COR-L47 (cell line): ENCODE data around the gene GRAP.
"Not testable (repeated sequence)": the region's sequence is repeated elsewhere in the genome, so short reads cannot be mapped to it uniquely, and the experiment has no call there.

Experiments
- DNase-seq: peaks from one replicate; lab custom pipeline; 2025; lab: John Stamatoyannopoulos, UW

Gene GRAP

DNA sequence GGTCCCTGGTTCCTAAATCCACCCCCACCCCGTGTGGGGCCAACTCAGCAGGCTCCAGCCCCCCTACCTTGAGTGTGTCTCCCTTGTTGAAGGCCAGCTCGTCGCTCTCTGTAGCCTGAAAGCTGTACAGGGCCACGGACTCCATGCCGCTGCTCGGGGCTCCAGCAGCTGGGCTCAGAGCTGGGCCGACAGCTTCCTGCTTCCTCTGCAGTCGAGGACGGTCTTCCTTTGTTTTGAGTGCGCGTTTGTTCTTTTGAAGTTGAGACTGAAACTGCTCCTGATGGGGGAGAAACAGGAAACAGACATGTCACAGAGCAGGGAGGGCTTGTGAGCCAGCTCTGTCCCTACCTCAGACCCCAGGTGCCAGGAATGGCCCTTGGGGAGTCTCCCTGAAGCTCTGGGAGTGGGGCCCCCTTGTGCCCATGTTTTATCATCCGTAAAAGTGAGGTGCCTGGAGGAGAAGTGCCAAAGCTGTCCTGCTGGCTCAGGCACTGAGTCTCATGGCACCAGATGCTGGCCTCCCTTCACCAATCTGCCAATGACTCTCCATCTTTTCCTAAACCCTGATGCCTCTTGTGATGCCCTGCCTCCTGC, at the start of gene GRAP:
Gene GRAP, minus strand, starts transcription at position 176 of the 594 bp plus-strand sequence. Its CDS starts 31 bp downstream, at position 145.
- not testable (repeated sequence) for DNase-seq

DNA sequence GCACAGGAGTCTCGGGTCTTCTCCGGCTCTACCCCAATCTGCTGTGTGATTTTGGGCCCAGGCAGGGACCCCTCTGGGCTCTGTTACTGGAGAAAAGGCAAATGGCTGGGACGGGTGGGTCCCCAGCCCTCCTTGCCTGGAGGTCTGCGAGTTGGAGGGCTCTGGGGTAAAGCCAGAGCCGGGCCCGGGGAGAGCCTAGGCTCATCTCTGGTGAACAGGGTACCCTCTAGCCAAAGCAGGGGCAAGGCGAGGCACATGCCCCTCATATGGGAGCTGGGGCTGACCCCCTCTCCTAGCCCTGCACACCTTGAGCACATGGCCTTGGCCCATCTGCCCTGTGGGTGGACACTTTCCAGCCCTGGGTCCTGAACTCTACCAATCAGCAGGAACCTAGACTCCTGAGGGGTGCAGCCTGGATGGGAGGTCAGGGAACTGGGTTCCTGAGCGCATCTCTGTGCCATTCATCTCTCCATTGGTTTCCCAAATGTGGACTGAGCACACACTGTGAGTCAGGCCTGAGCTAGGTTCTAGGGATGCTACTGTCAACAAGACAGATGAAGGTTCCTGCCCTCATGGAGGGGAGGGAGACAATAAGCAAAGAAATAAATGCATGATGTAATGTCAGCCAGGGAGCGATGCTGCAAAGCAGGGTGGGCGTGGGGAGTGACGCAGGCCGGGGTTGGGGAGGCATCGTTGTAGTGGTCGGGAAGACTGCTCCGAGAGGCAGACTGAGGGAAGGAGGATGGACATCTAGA, 47.1 kb upstream of the GRAP start:
- DNase-seq, result not testable (repeated sequence)

DNA sequence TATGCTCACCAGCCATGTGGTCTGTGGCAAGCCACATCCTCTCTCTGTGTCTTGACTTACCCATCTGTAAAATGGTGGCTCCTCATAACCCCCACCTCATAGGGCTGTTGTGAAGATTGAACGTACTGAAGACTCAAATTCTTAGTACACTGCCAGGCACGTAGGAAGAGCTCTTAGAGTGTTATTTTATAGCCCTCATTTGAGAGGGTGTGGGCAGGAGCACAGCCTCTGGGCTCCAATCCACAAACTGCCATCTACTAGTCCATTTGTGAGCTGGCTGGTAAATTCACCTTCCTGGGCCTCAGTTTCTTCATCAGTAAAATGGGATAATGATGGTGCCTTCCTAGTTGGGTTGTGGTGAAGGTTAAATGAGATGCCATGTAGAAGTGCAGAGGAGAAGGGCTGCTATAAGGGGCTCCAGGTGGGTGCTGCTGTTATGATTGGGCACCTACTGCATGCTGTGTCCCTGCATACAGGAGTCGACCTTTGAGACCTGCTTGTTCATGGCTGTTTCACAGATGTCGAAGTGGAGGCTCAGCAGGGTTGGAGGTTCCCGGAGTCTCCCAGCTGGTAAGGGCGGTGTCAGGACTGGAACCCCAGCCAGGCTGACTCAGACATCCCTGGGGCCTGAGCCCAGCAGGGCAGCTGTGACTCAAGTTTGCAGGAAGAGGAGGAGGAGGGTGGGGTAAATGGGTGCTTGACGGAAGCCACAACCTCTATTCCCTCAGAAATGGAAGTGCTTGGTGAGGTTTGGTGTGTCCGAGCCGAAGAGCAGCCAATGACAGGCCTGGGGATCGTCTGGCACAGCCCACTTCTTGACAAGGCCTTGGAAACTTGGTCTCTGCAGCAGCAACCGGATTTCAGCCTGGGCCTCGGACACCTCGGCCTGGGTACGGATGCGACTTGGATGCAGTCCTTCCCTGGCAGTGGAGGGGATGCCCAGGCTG, 46.3 kb upstream of the GRAP start:
- DNase-seq, result not testable (repeated sequence)

DNA sequence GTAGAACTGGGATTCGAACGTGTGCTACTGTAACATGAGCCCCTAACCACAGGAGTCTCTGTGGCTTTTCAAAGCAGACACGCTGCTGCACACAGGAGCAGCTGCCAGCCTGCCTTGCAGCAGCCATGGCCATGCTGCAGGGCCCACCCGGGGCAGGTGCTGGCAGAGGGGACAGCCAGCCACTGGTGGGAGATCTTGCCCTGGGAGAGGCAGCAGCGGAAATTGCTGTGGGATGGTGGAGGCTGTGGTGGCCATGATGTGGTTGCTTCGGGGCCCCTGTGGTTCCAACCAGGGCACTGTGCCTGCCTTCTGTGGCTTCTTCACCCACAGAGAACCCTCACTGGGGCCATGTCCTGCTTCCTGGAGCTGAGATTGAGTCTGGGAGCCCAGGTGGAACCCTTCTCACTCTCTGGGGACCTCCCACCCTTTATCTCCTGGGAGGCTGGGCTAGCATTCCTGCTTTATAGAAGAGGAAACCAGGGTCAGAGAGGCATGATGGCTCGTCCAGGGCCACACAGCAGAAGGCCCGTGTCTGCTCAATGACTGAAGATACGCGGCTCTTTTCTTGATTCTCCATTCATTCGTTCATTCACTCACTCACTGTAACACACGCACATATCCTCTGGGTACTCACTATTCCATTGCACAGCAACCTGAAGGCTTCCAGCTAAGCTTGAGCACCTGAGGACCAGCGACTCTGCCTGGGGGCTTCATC, 43.5 kb upstream of the GRAP start:
- not testable (repeated sequence) for DNase-seq

DNA sequence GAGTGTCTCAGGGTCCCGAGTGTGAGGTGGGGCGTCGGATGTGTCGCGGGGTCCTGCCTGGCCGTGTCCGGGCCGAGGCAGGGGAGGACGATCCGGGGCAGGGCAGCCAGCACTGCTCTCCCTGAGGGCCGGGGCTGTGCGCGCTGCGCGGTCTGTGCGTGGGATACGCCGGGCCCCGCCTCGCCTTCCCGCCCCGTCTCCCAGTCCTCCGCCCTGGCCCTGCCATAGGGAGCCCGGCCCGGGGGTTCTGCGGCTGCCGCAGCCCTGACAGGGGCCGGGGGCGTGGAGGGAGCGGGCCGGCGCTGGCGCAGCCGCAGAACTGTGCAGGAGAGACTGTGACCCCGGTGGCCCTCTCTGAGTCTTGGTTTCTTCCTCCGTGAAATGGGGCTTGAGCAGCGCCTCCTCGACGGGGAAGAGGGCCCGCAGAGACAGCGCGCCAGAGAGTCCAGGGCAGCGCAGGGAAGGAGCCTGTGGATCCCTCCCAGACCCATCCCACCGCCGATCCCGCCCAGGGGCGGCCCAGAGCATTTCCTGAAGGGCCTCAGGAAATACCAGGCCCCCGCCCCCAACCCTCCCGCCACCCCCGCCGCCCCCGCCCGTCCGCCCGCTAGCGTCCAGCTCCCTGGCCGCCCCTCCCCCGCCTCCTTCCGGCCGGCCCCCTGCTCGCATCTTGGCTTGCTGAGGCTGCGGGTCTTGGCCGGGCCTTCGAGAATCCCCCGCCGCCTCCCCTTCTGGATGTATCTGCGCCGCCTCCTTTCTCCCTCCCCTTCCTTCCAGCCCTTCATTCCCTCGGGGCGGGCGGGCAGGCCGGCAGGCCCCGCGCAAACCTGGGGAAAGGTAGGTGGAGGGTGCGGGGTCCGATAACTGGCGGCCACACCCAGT, 42.3 kb upstream of the GRAP start:
- DNase-seq, result not testable (repeated sequence)

DNA sequence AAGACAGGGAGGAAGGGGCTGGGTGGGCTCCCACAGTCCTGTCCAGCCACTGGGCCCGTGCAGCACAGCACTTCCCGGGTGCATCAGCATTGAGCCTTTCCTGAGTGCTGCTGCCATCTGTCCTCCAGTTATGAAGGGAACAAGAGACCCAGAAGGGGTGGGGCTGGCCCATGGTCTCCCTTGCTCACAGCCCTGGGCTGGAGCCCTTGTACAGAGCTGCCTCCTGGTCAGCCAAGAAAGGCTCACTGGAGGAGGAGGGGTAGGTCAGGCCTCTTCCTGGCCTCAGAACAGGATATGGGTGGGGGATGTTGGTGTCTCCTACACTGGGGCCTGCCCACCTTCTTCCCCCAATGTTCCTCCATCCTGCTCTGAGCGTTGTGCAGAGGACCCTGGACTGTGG, 30.6 kb upstream of the GRAP start:
- DNase-seq, result not testable (repeated sequence)

DNA sequence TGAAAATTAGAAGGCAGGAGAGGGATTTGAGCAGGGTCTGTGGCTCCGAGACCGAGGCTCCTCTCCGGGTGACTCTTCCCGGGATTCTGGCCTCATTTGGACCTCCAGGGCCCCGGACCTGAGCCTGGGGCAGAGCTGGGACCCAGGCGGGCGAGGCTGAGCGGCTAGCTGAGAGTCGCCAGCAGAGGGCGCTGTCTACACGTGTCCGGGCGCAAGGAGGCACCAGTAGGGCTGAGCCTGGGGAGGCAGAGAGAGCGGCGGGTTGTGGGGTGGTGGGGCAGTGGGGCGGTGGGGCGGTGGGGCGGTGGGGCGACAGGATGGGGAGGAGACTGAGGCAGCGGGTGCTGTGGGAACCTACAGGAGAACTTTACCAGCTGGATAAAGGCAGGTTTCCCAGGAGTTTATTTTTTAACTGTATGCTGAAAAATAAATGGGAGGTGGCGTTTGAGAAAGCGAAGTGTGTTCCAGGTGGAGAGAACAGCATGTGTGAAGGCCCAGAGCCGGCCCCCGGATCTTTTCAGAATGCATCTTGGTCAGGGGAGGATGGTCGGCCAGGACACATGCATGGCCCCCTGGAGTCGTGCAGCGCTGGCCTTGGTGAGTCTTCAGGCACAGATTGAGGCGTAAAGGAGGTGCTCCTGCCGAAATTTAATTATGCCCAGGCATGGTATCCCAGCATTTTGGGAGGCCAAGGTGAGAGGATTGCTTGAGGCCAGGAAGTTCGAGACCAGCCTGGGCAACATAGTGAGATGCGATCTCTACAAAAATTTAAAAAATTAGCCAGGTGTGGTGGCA, 29.8 kb upstream of the GRAP start:
- DNase-seq, result not testable (repeated sequence)

DNA sequence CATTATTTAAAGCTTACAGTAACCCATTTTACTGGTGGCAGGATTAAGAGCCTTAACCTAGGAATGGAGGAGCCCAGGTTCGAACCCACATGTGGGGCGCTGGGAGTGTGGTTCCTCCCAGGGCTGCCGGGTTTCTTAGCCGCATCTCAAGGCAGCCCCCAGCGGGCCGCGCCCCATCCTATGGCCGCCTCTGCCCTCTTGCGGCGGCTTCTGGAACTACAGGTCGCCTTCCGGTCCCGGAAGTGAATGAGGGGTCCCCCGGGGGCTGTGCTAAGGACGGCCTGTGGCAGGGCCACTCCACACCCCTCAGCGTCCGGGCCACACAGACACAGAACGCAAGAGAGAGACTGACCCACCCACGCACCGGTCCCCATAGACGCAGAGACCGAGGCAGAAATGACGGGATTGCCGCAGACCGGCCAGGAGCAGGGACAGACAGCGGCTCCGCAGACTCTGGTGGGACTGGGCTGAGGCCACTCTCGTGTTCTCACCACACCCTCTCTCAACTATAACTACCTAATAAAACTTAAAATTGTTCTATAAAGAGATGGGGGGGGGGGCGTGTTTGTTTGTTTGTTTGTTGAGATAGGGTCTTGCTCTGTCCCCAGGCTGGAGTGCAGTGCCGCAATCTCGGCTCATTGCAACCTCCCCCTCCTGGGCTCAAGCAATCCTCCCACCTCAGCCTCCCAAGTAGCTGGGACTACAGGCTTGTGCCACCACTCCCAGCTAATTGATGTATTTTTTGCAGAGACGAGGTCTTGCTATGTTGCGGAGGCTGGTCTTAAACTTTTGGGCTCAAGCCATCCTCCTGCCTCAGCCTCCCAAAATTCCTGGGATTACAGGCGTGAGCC, 23.8 kb upstream of the GRAP start:
- DNase-seq, result not testable (repeated sequence)

DNA sequence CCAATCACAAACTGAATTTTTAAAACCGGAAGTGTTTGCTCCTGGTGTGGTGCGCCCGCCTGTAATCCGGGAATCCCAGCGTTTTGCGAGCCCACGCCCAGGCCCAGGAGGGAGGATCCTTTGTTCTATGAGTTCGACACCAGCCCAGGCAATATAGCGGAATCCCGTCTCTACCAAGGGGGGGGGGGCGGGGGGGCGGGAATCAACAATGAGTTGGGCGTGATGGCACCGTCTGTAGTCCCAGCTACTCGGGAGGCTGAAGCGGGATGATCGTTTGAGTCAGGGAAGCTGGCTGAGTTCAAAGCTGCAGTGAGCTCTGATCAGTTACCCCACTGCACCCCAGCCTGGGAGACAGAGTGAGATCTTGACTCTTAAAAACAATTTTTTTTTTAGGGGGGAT, 17.6 kb upstream of the GRAP start:
- DNase-seq, result not testable (repeated sequence)

DNA sequence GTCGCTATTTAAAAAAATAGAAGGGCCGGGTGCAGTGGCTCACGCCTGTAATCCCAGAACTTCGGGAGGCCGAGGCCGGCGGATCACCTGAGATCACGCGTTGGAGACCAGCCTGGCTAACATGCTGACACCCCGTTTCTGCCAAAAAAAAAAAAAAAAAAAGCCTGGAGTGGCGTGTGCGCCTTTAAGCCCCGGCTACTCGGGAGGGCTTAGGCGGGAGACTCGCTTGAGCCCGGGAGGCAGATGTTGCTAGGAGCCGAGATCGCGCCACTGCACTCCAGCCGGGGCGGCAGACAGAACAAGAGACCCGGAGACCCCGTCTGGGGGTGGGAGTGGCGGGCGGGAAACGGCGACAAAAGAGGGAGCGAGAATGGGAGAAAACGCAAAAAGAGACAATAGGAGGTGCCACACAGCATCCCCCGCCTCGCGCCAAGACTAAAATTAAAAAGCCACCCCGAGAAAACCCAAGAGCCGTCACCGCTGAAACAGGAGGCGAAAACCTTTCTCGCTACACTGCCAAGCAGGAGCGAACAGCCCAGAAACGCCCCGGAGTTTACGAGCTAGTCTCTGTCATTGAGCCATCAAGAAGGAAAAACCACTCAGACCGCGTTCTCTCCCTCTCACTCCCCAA, 16.7 kb upstream of the GRAP start:
- DNase-seq, result not testable (repeated sequence)

DNA sequence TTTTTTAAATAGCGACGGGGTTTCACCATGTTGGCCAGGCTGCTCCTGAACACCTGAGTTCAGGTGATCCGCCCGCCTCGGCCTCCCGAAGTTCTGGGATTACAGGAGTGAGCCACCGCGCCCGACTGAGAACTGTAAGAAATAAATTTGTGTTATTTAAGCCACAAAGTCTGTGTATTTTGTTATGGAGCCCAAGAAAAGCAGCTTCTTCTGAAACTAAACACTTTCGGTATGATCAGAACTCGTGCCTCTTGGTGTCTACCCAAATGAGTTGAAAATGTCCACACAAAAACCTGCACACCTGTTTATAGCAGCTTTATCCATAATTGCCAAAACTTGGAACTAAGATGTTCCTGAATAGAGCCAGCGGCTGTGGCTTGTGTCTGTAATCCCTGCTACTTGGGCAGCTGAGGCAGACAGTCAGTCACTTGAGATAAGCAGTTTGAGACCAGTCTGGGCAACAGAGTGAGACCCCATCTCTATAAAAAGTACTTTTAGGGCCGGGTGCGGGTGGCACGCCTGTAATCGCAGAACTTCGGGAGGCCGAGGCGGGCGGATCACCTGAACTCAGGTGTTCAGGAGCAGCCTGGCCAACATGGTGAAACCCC, 16.1 kb upstream of the GRAP start:
- not testable (repeated sequence) for DNase-seq

DNA sequence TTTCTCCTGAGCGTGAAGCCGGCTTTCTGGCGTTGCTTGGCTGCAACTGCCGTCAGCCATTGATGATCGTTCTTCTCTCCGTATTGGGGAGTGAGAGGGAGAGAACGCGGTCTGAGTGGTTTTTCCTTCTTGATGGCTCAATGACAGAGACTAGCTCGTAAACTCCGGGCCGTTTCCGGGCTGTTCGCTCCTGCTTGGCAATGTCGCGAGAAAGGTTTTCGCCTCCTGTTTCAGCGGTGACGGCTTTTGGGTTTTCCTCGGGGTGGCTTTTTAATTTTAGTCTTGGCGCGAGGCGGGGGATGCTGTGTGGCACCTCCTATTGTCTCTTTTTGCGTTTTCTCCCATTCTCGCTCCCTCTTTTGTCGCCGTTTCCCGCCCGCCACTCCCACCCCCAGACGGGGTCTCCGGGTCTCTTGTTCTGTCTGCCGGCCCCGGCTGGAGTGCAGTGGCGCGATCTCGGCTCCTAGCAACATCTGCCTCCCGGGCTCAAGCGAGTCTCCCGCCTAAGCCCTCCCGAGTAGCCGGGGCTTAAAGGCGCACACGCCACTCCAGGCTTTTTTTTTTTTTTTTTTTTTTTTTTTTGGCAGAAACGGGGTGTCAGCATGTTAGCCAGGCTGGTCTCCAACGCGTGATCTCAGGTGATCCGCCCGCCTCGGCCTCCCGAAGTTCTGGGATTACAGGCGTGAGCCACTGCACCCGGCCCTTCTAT, 15.4 kb upstream of the GRAP start:
- DNase-seq, result not testable (repeated sequence)

DNA sequence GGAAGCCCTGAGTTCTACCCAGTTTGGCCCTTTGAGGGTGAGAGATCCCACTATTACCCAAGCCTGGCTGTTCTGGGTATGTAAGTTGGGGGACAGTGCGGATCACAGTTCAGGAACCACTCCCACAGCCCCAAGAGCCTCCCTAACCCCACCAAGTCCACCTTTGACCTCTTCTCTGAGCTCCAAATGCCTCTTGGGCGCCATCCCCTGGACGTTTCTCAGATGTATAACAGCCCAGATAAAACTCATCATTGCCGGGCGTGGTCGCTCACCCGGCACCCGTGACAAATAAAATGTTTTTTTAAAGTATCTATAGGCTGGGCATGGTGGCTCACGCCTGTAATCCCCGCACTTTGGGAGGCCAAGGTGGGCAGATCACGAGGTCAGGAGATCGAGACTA, 8.7 kb upstream of the GRAP start:
- DNase-seq, result not testable (repeated sequence)

DNA sequence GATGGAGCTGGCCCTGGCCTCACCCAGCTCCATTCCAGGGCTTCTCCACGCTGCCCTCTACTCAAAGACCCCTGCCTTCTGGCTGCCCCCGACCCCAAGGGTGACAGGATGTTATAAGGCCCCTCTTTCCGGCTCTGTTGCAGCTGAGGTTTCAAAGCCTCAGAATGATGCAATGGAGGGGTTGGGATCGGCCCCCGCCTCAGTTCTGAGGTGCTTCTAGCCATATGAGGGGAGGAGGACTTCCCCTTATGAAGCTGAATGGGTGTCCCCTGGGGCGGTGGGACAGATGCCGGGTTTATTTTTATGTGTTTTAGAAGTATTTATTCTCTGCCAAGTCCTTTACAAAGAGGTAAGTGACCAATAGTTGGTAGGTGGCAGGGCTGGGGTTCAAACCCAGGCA, 2.1 kb upstream of the GRAP start:
- DNase-seq, result not testable (repeated sequence)

DNA sequence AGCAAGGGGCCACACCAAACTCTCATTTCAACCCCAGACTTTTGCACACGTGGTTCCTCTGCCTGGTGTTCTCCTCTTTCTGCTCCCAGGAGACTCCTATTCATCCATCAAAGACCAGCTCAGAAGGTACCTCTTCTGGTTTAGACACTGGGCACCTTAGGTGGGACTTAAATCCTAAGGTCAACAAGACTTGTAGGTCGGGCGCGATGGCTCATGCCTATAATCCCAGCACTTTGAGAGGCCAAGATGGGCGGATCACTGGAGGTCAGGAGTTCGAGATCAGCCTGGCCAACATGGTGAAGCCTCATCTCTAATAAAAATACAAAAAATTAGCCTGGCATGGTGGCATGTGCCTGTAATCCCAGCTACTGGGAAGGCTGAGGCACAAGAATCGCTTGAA, 753 bp upstream of the GRAP start:
- DNase-seq, result not testable (repeated sequence)

DNA sequence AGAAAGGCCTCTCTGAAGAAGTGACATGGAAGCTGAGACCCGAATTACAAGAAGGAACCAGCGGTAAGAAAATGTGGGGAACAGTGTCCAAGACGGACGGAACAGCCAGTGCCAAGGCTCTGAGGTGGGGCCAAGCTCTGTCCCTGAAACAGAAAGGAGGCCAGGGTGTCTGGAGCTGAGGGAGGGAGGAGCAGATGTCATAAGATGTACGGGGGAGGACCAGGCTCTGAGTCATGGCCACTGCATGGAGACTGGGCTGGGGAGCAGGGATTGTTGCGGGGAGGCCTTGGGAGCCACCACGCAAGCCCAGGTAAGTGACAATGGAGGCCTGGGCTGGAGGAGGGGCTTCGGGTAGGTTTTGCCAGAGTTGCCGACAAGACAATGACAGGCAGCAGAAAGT, 2.1 kb downstream of the GRAP start:
- not testable (repeated sequence) for DNase-seq

DNA sequence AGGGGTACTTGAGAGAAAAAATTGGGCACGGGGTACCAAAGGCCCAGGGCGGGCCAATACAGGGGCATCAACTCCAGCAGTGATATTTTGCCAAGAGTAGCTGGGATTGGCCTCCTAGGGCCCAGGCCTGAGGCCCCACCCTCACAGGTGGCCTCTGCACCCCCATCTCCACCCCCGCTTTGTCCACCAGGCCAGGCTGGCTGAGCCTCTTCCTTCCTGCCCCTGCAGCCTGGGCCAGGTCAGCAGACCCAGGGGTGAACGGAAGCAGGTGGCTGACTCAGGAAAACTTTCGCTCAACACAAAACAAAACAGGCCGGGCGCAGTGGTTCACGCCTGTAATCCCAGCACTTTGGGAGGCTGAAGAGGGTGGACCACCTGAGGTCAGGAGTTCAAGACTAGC, 3.7 kb downstream of the GRAP start:
- not testable (repeated sequence) for DNase-seq
